Neural cell (in vitro differentiated cells): ENCODE measurements around the gene CNTD1. TPM values are rescaled to one million over a fixed set of nuclear protein-coding genes. Genes with fewer than 3 reads are reported as not detected.

Experiments used
- H2AFZ ChIP-seq: fragments of 200-600, 300-800 bp; sonication (generic), shearing (Covaris generic); 2 replicates; pipeline ENCODE4 v1.6.0; 2014; ENCODE audit warnings: low read depth, mild to moderate bottlenecking, antibody characterized with exemption, low read length, moderate library complexity
- H3F3A ChIP-seq: fragments of 200-600 bp; shearing (Covaris generic); 2 replicates; pipeline ENCODE4 v1.6.1; 2016; ENCODE audit warnings: mild to moderate bottlenecking, moderate library complexity, mixed read lengths, antibody characterized with exemption, low read length; ENCODE audit not compliant: insufficient read depth, poor library complexity, severe bottlenecking
- H3K27ac ChIP-seq: fragments of 200-600, 300-800 bp; sonication (generic), shearing (Covaris generic); 2 replicates; pipeline ENCODE4 v1.5.1; 2014; ENCODE audit warnings: mild to moderate bottlenecking, low read length, moderate library complexity
- H3K27me3 ChIP-seq: fragments of 300-800, 200-600 bp; sonication (generic), shearing (Covaris generic); 2 replicates; pipeline ENCODE4 v1.6.0; 2014; ENCODE audit warnings: mild to moderate bottlenecking, low read depth, low read length, moderate library complexity; ENCODE audit not compliant: insufficient read depth
- H3K36me3 ChIP-seq: fragments of 300-800, 200-600 bp; sonication (generic), shearing (Covaris generic); 2 replicates; pipeline ENCODE4 v1.5.1; 2014; ENCODE audit warnings: mild to moderate bottlenecking, antibody characterized with exemption, low read length, moderate library complexity; ENCODE audit not compliant: insufficient read depth
- H3K4me2 ChIP-seq: fragments of 300-800, 200-600 bp; sonication (generic), shearing (Covaris generic); 2 replicates; pipeline ENCODE4 v1.6.0; 2014; ENCODE audit warnings: mild to moderate bottlenecking, low read length
- H3K4me3 ChIP-seq: fragments of 300-800, 200-600 bp; sonication (generic), shearing (Covaris generic); 2 replicates; pipeline ENCODE4 v1.5.1; 2014; ENCODE audit warnings: mild to moderate bottlenecking, low read length, moderate library complexity
- H3K79me2 ChIP-seq: fragments of 200-600 bp; shearing (Covaris generic); replicated peaks from 2 replicates; pipeline ENCODE4 v1.6.0; 2014; ENCODE audit warnings: mild to moderate bottlenecking, low read length, moderate library complexity; ENCODE audit not compliant: insufficient read depth
- H3K9ac ChIP-seq: fragments of 300-800, 200-600 bp; sonication (generic), shearing (Covaris generic); 2 replicates; pipeline ENCODE4 v1.6.1; 2016; ENCODE audit warnings: mild to moderate bottlenecking, low read length, mixed read lengths
- H3K9me2 ChIP-seq: fragments of 200-600 bp; shearing (Covaris generic); 2 replicates; pipeline ENCODE4 v1.6.1; 2016; ENCODE audit warnings: mild to moderate bottlenecking, low read length, mixed read lengths; ENCODE audit not compliant: insufficient read depth
- H3K9me3 ChIP-seq: fragments of 200-600, 300-800 bp; sonication (generic), shearing (Covaris generic); 2 replicates; pipeline ENCODE4 v1.6.1; 2016; ENCODE audit warnings: mild to moderate bottlenecking, mixed run types, low read length, moderate library complexity, mixed read lengths
- H4K20me1 ChIP-seq: fragments of 200-600 bp; shearing (Covaris generic); 2 replicates; pipeline ENCODE4 v1.6.1; 2016; ENCODE audit warnings: mild to moderate bottlenecking, mixed run types; ENCODE audit not compliant: insufficient read depth
- EP300 ChIP-seq: fragments of 450-650 bp; conservative IDR thresholded peaks from 2 replicates; pipeline ENCODE4 v1.6.1; 2014; ENCODE audit warnings: antibody characterized with exemption, mild to moderate bottlenecking, moderate library complexity; ENCODE audit not compliant: poor library complexity, severe bottlenecking
- EZH2 ChIP-seq: fragments of 200-600, 300-800 bp; shearing (Covaris generic), sonication (generic); IDR thresholded peaks from 2 replicates; pipeline ENCODE4 v1.6.1; 2014; ENCODE audit warnings: antibody characterized with exemption, low read length, borderline replicate concordance, mild to moderate bottlenecking; ENCODE audit not compliant: insufficient read depth, poor library complexity, severe bottlenecking
- MXI1 ChIP-seq: fragments of 450-650 bp; conservative IDR thresholded peaks from 2 replicates; pipeline ENCODE4 v1.6.1; 2014; ENCODE audit warnings: antibody characterized with exemption, mild to moderate bottlenecking; ENCODE audit not compliant: poor library complexity, severe bottlenecking
- POLR2AphosphoS5 ChIP-seq: IDR thresholded peaks from 2 replicates; pipeline ENCODE4 v1.6.1; 2012
- RAD21 ChIP-seq: fragments of 450-650 bp; conservative IDR thresholded peaks from 2 replicates; pipeline ENCODE4 v1.6.1; 2014; ENCODE audit warnings: antibody characterized with exemption, mild to moderate bottlenecking, moderate library complexity
- REST ChIP-seq: IDR thresholded peaks from 2 replicates; pipeline ENCODE4 v1.6.1; 2012; ENCODE audit warnings: borderline replicate concordance
- SMC3 ChIP-seq: fragments of 450-650 bp; conservative IDR thresholded peaks from 2 replicates; pipeline ENCODE4 v1.6.1; 2014; ENCODE audit warnings: antibody characterized with exemption, mild to moderate bottlenecking, moderate library complexity; ENCODE audit not compliant: poor library complexity
- TAF1 ChIP-seq: IDR thresholded peaks from 2 replicates; pipeline ENCODE4 v1.6.1; 2012; ENCODE audit warnings: low read depth
- polyA plus RNA-seq: library from polyadenylated mRNA; depleted of rRNA; stranded (reverse); fragments of >200 nt; gene quantifications from 2 replicates; pipeline ENCODE4 v1.2.3, GENCODE V29; 2014
- TF ChIP-seq, protein P1 (sequence below): fragments of 450-650 bp; IDR thresholded peaks from 2 replicates; pipeline ENCODE4 v1.5.1; 2014; ENCODE audit warnings: antibody characterized with exemption, mild to moderate bottlenecking, moderate library complexity; ENCODE audit not compliant: poor library complexity, severe bottlenecking

CNTD1 gene
- polyA plus RNA-seq, 1 donor from 2014 or later = 0.21 TPM

GRCh38 chr17:42844761-42845555, 46.3 kb downstream of the CNTD1 start:
- no peaks in the 10 kb centered on the region for H3K36me3 ChIP-seq
- H3F3A ChIP-seq = no peaks in the 10 kb centered on the region
- no peaks in the 10 kb centered on the region for H3K79me2 ChIP-seq
- H2AFZ ChIP-seq = no peak overlapping the region
- H3K27me3 ChIP-seq = no peaks in the 10 kb centered on the region
- no peak overlapping the region for H3K4me3 ChIP-seq
- no peak for TF ChIP-seq RAD21
- TF ChIP-seq EZH2 = no peak
- TF ChIP-seq SMC3 = no peak
- TF ChIP-seq EP300 = no peak
- TF ChIP-seq TAF1 = no peak
- TF ChIP-seq, protein P1, sequence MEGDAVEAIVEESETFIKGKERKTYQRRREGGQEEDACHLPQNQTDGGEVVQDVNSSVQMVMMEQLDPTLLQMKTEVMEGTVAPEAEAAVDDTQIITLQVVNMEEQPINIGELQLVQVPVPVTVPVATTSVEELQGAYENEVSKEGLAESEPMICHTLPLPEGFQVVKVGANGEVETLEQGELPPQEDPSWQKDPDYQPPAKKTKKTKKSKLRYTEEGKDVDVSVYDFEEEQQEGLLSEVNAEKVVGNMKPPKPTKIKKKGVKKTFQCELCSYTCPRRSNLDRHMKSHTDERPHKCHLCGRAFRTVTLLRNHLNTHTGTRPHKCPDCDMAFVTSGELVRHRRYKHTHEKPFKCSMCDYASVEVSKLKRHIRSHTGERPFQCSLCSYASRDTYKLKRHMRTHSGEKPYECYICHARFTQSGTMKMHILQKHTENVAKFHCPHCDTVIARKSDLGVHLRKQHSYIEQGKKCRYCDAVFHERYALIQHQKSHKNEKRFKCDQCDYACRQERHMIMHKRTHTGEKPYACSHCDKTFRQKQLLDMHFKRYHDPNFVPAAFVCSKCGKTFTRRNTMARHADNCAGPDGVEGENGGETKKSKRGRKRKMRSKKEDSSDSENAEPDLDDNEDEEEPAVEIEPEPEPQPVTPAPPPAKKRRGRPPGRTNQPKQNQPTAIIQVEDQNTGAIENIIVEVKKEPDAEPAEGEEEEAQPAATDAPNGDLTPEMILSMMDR = no peak
- no peak for TF ChIP-seq POLR2AphosphoS5
- TF ChIP-seq MXI1 = no peak
- TF ChIP-seq REST = no peak
- no peak overlapping the region for H3K4me2 ChIP-seq
- no peak overlapping the region for H3K27ac ChIP-seq
- no peaks in the 10 kb centered on the region for H4K20me1 ChIP-seq
- no peaks in the 10 kb centered on the region for H3K9me3 ChIP-seq
- H3K9ac ChIP-seq = no peak overlapping the region
- H3K9me2 ChIP-seq = no peaks in the 10 kb centered on the region

DNA sequence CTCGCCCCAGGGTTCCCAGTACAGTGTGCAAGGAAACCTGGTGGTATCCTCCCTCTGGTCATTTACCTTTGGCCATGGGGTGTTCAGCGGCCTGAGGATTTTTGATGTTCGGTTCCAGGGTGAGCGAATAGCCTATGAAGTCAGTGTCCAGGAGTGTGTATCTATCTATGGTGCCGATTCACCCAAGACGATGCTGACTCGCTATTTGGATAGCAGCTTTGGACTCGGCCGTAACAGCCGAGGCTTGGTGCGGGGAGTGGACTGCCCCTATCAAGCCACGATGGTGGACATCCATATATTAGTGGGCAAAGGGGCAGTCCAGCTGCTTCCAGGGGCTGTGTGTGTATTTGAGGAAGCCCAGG, 46.9 kb downstream of the CNTD1 start:
- Histone ChIP-seq H3K9ac (no peak overlapping the region), H2AFZ (no peak overlapping the region), H3K36me3 (no peaks in the 10 kb centered on the region), H4K20me1 (no peaks in the 10 kb centered on the region), H3K27ac (no peak overlapping the region), H3K79me2 (no peaks in the 10 kb centered on the region), H3K9me2 (no peaks in the 10 kb centered on the region), H3K4me3 (no peak overlapping the region), H3K9me3 (no peaks in the 10 kb centered on the region), H3K4me2 (no peak overlapping the region), H3F3A (no peaks in the 10 kb centered on the region), H3K27me3 (no peaks in the 10 kb centered on the region)
- no peak for TF ChIP-seq MXI1
- TF ChIP-seq POLR2AphosphoS5 = no peak
- TF ChIP-seq REST = no peak
- TF ChIP-seq EZH2 = no peak
- no peak for TF ChIP-seq TAF1
- TF ChIP-seq EP300 = no peak
- TF ChIP-seq SMC3 = no peak
- TF ChIP-seq RAD21 = no peak
- TF ChIP-seq, protein P1 = no peak
